ENCODE measurements around the gene C2orf49.

Gene C2orf49

DNA sequence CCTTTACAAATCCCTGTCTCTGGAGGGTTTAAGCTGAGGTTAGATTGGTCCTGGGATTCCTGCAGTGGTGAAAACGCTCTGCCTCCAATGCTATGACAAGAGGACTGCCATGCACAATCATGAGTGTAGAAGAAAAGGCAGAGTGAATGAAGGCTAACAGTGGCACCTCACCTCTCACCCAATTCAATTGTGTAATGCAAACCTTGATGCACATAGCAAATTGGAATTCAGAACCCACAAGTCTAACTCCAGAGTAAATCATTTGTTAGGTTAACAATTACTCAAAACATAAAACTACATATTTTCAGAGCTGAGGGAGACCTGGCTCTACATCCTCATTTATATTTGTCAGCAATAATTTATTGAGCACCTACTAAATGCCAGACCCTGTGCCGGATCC lies 9.7 kb upstream of the C2orf49 start:
- TF ChIP-seq, protein P1, sequence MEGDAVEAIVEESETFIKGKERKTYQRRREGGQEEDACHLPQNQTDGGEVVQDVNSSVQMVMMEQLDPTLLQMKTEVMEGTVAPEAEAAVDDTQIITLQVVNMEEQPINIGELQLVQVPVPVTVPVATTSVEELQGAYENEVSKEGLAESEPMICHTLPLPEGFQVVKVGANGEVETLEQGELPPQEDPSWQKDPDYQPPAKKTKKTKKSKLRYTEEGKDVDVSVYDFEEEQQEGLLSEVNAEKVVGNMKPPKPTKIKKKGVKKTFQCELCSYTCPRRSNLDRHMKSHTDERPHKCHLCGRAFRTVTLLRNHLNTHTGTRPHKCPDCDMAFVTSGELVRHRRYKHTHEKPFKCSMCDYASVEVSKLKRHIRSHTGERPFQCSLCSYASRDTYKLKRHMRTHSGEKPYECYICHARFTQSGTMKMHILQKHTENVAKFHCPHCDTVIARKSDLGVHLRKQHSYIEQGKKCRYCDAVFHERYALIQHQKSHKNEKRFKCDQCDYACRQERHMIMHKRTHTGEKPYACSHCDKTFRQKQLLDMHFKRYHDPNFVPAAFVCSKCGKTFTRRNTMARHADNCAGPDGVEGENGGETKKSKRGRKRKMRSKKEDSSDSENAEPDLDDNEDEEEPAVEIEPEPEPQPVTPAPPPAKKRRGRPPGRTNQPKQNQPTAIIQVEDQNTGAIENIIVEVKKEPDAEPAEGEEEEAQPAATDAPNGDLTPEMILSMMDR (IDR thresholded peaks at IDR 0.05; ENCODE audit: low read depth, low read length) = no peak
- DNase-seq (ENCODE audit: extremely low read depth, low read depth) = no peak

DNA sequence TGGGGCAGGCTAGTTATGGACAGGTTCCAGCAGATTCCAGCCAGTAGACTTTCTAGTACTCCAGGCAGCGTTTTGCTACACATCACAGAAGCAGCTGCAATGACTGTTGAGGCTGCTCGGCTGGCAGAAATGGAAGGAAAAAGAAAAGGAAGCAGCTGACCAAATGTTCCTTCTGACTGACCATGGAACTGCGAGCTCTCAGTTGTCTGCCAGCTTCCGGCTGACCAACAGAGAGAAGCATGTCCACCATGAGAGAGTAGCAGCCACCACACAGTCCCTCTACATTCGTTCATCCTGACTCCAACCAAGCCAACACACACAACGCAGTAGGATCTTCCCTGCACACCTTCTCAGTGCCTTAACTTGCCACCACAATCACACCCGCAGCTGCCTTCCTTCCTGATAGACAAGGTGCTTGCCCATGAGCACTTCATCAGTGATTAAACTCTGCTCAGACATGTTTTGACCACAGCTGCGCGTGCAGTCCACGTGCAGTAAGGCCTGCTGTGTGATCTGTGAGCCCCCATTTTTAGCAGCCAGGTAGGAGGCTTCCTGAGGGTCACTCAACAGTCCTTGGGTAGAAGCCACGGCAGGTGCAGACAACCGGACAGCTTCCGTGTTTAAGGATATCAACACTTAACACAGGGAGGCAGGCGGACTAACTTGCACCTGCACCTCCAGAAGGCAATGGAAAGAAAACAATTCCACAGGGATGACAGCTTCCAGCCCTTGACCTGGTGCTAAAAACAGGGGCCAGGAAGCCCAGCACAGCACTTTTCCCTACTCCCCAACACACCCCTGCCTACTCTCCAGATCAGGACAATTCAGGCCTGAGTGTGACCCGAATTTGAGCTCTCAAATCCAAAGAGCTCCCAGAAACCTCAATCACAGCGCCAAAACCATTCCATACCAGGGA lies 8.8 kb upstream of the C2orf49 start:
- TF ChIP-seq, protein P1 (IDR thresholded peaks at IDR 0.05; ENCODE audit: low read depth, low read length) = no peak
- no peak for DNase-seq (ENCODE audit: extremely low read depth, low read depth)

DNA sequence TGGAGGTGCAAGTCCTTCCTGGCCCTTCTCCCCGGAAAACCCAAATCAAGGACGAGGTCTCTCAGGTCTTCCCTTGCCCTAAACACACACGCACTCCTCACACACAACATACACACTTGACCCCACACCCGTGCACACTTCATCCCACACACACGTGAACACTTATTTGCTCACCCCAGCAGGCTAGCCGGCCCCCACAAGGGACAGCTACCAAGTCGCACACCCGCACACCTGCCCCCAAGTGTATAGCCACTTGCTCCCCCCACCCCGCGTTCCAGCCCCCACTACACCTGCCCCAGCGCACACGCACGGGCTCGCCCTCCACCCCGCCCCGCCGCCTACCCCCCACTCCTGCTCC lies 8.2 kb upstream of the C2orf49 start:
- DNase-seq (ENCODE audit: extremely low read depth, low read depth) = no peak
- TF ChIP-seq, protein P1 (IDR thresholded peaks at IDR 0.05; ENCODE audit: low read depth, low read length) = no peak

DNA sequence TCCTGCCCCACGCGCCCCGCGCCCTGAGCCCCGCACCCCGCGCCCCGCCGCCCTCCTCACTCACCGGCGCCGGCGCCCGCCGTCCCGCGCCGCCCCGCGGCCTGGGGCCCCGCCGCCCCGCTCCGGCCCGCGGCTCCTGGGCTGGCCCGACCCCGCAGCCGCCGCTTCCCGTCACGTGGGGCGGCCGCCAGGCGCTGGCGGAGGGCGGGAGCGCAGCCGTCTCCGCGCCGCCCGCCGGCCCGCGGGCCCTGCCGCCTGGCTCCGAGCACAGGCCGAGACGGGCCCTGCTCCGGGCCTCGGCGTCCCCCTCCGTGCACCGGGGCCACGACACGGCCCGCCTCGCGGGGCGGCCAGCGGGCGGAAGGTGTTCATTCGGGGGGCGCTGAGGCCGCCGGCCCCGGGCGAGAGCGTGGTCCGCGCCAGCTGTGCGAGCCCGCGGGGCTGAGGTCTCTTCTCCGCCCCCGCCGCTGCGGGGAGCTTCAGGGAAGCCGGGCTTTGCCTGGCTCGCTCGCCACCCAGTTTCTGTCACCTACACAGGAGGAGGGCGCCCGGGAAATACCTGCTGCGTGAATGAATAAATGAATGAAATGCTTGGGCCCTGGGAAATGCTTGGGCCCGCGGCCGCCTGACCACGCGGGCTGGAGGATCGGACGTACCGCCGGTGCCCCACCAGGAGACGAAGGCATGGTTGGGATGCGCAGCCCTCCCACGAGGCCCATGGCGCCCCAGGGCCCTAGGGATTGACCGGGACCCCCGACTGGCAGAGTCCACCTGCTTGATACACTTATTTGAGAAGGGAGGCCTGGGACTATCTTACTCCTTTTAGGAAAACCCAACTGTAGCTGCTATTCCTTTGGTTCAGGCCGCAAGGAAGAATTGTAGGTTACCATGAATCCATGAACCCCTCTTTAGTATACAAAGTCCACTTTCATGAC lies 7.5 kb upstream of the C2orf49 start, which contains the start of gene TGFBRAP1:
TGFBRAP1 (minus strand) TSS at position 175 of the 935 bp plus-strand sequence. CDS start 21,434 bp downstream, outside the sequence.
- TF ChIP-seq, protein P1 (IDR thresholded peaks at IDR 0.05; ENCODE audit: low read depth, low read length) = no peak
- DNase-seq (ENCODE audit: extremely low read depth, low read depth) = no peak

DNA sequence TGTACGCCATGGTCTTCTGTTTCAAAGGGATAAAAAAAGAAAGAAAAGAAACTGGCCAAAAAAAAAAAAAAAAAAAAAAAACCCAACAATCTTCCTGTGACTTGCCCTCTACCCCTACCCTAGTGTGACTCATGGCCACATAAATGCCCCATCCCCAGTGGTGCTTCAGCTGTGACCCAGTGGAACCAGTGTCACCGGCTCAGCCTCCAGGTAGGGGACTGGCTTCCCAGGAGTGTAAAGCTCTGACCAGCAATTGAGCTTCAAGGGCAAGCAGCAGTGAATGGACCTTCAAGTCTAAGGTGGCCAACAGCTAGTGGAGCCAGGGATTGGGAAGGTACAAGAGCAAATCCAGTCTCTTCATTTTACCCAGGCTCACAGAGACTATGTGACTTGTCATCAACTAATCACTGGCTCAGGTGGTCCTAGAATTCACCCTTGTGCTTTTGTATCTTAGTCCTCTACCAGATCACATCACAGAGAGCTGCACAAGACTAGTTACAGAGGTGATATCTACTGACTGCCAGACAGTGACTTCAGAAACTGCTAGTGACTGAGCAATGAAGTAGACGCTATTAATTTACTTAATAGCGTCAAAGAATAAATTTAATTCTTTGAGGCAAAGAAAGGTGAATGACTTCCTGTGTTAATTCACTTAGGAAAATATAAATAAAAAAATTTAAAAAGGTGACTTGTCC lies 6.5 kb upstream of the C2orf49 start:
- no peak for DNase-seq (ENCODE audit: extremely low read depth, low read depth)
- TF ChIP-seq, protein P1 (IDR thresholded peaks at IDR 0.05; ENCODE audit: low read depth, low read length) = no peak

DNA sequence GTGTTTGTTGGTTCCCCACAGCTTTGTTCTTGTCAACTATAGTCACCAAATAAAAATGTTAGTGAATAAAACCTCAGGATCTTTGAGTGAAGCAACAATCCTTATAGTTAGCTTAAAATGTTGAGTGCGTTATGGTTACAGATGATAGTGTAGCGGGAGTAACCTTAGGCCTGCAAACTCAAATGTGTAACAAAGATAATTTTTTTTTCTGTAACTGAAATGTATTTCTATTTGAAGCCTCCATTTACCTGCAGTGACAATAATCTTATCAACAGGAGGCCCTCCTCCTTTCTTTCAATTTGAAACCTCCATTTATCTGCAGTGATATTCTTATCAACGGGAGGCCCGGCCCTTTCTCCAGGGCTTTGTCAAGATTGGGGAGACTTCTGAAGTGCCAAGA lies 3.1 kb upstream of the C2orf49 start:
- TF ChIP-seq, protein P1 (IDR thresholded peaks at IDR 0.05; ENCODE audit: low read depth, low read length) = no peak
- DNase-seq (ENCODE audit: extremely low read depth, low read depth) = no peak

Data from AG09319 (cell line).